GM12878 (cell line): Measurements from ENCODE around the gene CDX1. TPM values are rescaled to one million over a fixed set of nuclear protein-coding genes. Genes with fewer than 3 reads are reported as not detected.

ENCODE experiments used
- ATAC-seq: fragments of 200-7000 bp; cut with Tn5 transposase; 3 replicates; pipeline ENCODE4 v1.9.1; 2020; ENCODE audit warnings: mild to moderate bottlenecking, moderate library complexity
- BruUV-seq: library from RNA; stranded (reverse); fragments of 400-500 nt; replicated peaks from 2 replicates; lab custom pipeline; 2021; lab: Mats Ljungman, UMichigan
- CTCF ChIA-PET: fragments of 300-600 bp; sonication (Branson Sonifier 250); formaldehyde crosslinking; extraction: SDS; loops from one replicate; lab custom pipeline; 2021; ENCODE audit warnings: inconsistent platforms; lab: Yijun Ruan, JAX
- POLR2A ChIA-PET: fragments of 350-600 bp; formaldehyde crosslinking; extraction: SDS; loops from one replicate; lab custom pipeline; 2021; ENCODE audit warnings: inconsistent platforms; lab: Charles Lee
- RAD21 ChIA-PET: fragments of 300-600 bp; sonication (Branson Sonifier 250); formaldehyde crosslinking; loops from one replicate; lab custom pipeline; 2023; ENCODE audit warnings: antibody characterized with exemption; ENCODE audit not compliant: unreplicated experiment; lab: Charles Lee
- SMC1A ChIA-PET: fragments of 300-600 bp; sonication (Branson Sonifier 250); formaldehyde crosslinking; loops from one replicate; lab custom pipeline; 2023; ENCODE audit not compliant: unreplicated experiment, uncharacterized antibody; lab: Charles Lee
- DNase-seq: peaks from one replicate; pipeline ENCODE4 v3.0.0-alpha.2; 2011; ENCODE audit warnings: low read depth, low spot score
- FAIRE-seq: peaks from 3 replicates; lab custom pipeline; 2011; peaks lifted over from hg19 to GRCh38; lab: Jason Lieb, UNC
- H2AFZ ChIP-seq: 2 replicates; pipeline ENCODE4 v1.6.0; 2011; ENCODE audit warnings: low read depth, low read length, control low read depth; ENCODE audit not compliant: control insufficient read depth
- H3K27ac ChIP-seq: 2 replicates; pipeline ENCODE4 v1.5.1; 2011; ENCODE audit warnings: control low read depth; ENCODE audit not compliant: control insufficient read depth, insufficient read depth
- H3K27me3 ChIP-seq, 2 experiments: replicated peaks in 1 of 2; 2 replicates each; pipeline versions ENCODE4 v1.6.0 to v1.6.1; 2011; ENCODE audit warnings: low read length in 1 of 2; ENCODE audit not compliant: control insufficient read depth in 2 of 2, insufficient read depth in 2 of 2
- H3K36me3 ChIP-seq, 2 experiments: 2 replicates each; pipeline ENCODE4 v1.5.1; 2011; ENCODE audit warnings: low read length in 1 of 2; ENCODE audit not compliant: control insufficient read depth in 2 of 2, insufficient read depth in 2 of 2
- H3K4me1 ChIP-seq: 2 replicates; pipeline ENCODE4 v1.6.1; 2011; ENCODE audit warnings: mild to moderate bottlenecking, low read length, moderate library complexity, mixed read lengths; ENCODE audit not compliant: control insufficient read depth, insufficient read depth
- H3K4me2 ChIP-seq: 2 replicates; pipeline ENCODE4 v1.6.0; 2011; ENCODE audit warnings: control low read depth; ENCODE audit not compliant: control insufficient read depth, insufficient read depth
- H3K4me3 ChIP-seq: fragments of 200-600 bp; sonication (generic); 2 replicates; pipeline ENCODE4 v1.5.1; 2016
- H3K79me2 ChIP-seq: 2 replicates; pipeline ENCODE4 v1.6.0; 2011; ENCODE audit warnings: low read length; ENCODE audit not compliant: control insufficient read depth, insufficient read depth
- H3K9ac ChIP-seq: 2 replicates; pipeline ENCODE4 v1.8.0; 2011; ENCODE audit warnings: low read length, control low read depth, mixed read lengths; ENCODE audit not compliant: control insufficient read depth, insufficient read depth
- H3K9me3 ChIP-seq: replicated peaks from 3 replicates; pipeline ENCODE4 v1.5.1; 2011; ENCODE audit warnings: mild to moderate bottlenecking, low read length; ENCODE audit not compliant: control insufficient read depth, insufficient read depth
- H4K20me1 ChIP-seq: 2 replicates; pipeline ENCODE4 v1.6.0; 2011; ENCODE audit not compliant: control insufficient read depth, insufficient read depth
- CHD1 ChIP-seq: IDR thresholded peaks from 2 replicates; pipeline ENCODE4 v1.6.1; 2012; ENCODE audit warnings: low read depth, low read length, improper control_type of control experiment
- KDM1A ChIP-seq: fragments of 200-600 bp; sonication (generic); IDR thresholded peaks from 2 replicates; pipeline ENCODE4 v1.6.1; 2016; ENCODE audit warnings: borderline replicate concordance
- NFYA ChIP-seq: IDR thresholded peaks from 2 replicates; pipeline ENCODE4 v1.6.1; 2011; ENCODE audit warnings: low read depth, mild to moderate bottlenecking, low read length, improper control_type of control experiment, borderline replicate concordance
- RB1 ChIP-seq: fragments of 450-650 bp; formaldehyde crosslinking; IDR thresholded peaks from 2 replicates; pipeline ENCODE4 v1.6.1; 2017; ENCODE audit warnings: mild to moderate bottlenecking, borderline replicate concordance
- ZNF24 ChIP-seq: fragments of 450-650 bp; IDR thresholded peaks from 2 replicates; pipeline ENCODE4 v1.6.1; 2017; ENCODE audit warnings: antibody characterized with exemption, mild to moderate bottlenecking
- WGBS: methylation state at CpG from one replicate; pipeline ENCODE4 v1.1.6; 2016; ENCODE audit warnings: low lambda C conversion rate; ENCODE audit not compliant: insufficient replicate concordance, insufficient coverage; ENCODE audit errors: missing lambda C conversion rate; 5-methylcytosine and 5-hydroxymethylcytosine counted together
- in situ Hi-C: fragments of 300-500 bp; cut with MboI; formaldehyde crosslinking; loops from 9 replicates; pipeline ENCODE4 v1.14.3; 2018; ENCODE audit warnings: mixed read lengths
- intact Hi-C: fragments of 100-400 bp; cut with micrococcal nuclease; formaldehyde crosslinking; loops from one replicate; pipeline ENCODE4 v1.14.2; 2022; ENCODE audit not compliant: unreplicated experiment
- polyA plus RNA-seq, 11 experiments: library from polyadenylated mRNA; depleted of rRNA in 4 of 11; unstranded in 6 of 11; stranded (reverse) in 5 of 11; fragments of >200 nt; fragmentation: Nextera tagmentation in 4 of 11; fragmentation: Illumina TruSeq in 1 of 11; extraction: Ambion mirVana in 4 of 11; extraction: Trizol in 1 of 11; gene quantifications; 1 replicate in 1 of 11; 2 replicates in 10 of 11; pipeline versions ENCODE4 v1.2.1 to v1.2.3, GENCODE V29; 2011 to 2016; ENCODE audit warnings: inconsistent platforms in 2 of 11, missing spikeins in 2 of 11, low read depth in 1 of 11
- total RNA-seq, 4 experiments: library from RNA; depleted of rRNA in 3 of 4; stranded (reverse); fragments of >200 nt in 3 of 4; fragmentation: Illumina TruSeq in 1 of 4; extraction: Trizol in 1 of 4; gene quantifications; 2 replicates each; pipeline versions ENCODE4 v1.2.1 to v1.2.3, GENCODE V29; 2013 to 2021

CDX1 gene
- total and polyA plus RNA-seq, 10 of the 15 experiments (the other 5 are each of a cell fraction or from before 2014, with no cell fraction given): not detected

GRCh38 chr5:150215979-150216944 lies 49.7 kb downstream of the CDX1 start:
- FAIRE-seq (no peak), DNase-seq (no peak), ATAC-seq (no peak)
- no peak overlapping the region for H3K4me3 ChIP-seq
- H3K4me2 ChIP-seq: no peak overlapping the region
- POLR2A ChIA-PET: interaction anchor here (0.5 kb wide), 1 partner anchor 89 kb away, joined by 4 read pairs; no protein-coding TSS in a partner anchor
- no peak overlapping the region for H3K27ac ChIP-seq
- no peak for TF ChIP-seq NFYA
- TF ChIP-seq KDM1A: no peak
- no peak for TF ChIP-seq ZNF24
- no peak for TF ChIP-seq RB1
- no peak for TF ChIP-seq CHD1
- no peaks in the 10 kb centered on the region for H3K36me3 ChIP-seq
- H2AFZ ChIP-seq: no peak overlapping the region
- intact Hi-C loops: loop anchor here (5.0 to 10.0 kb wide), 2 partner anchors 179 to 581 kb away; no protein-coding TSS in a partner anchor
- H4K20me1 ChIP-seq: no peaks in the 10 kb centered on the region
- SMC1A ChIA-PET: interaction anchor here (0.5 to 1.2 kb wide), 6 partner anchors 19 to 363 kb away, joined by 3 to 6 read pairs (median 3); no protein-coding TSS in a partner anchor
- H3K27me3 ChIP-seq: peaks cover 0 to 4% of the 10 kb centered on the region in 2 experiments; a peak in 3 of 4 replicates
- RAD21 ChIA-PET: interaction anchor here (1.4 to 2.0 kb wide), 2 partner anchors 53 to 86 kb away, joined by 4 to 5 read pairs; no protein-coding TSS in a partner anchor
- H3K4me1 ChIP-seq: no peaks in the 10 kb centered on the region
- no TSS peak for BruUV-seq
- no peaks in the 10 kb centered on the region for H3K9me3 ChIP-seq
- in situ Hi-C loops: no loop called here
- WGBS: 11% methylated on average over 10 of the region's 10 CpGs
- CTCF ChIA-PET: interaction anchor here (0.7 to 4.7 kb wide), 9 partner anchors 21 to 364 kb away, joined by 3 to 30 read pairs (median 4); no protein-coding TSS in a partner anchor
- H3K79me2 ChIP-seq: no peaks in the 10 kb centered on the region
- no peak overlapping the region for H3K9ac ChIP-seq
